ENCODE data around the gene GMEB2. TPM values are rescaled to one million over a fixed set of nuclear protein-coding genes. Genes with fewer than 3 reads are reported as not detected.

GMEB2 gene
- total RNA-seq, 2 experiments from 2014 or later: 20.5 to 21.6 TPM

Other genes with a start within 250 kb of the GMEB2 start
- under 1 TPM; 0.19 to 0.37 TPM for gene KCNQ2, start 154.4 kb downstream of the GMEB2 start, total RNA-seq
- gene EEF1A2, start 128.0 kb downstream of the GMEB2 start, total RNA-seq: under 1 TPM in 1 of 2 experiments, not detected in 1; 0.26 TPM
- 100 to 1,000 TPM; 242 to 248 TPM for gene PPDPF, start 106.3 kb downstream of the GMEB2 start, total RNA-seq
- under 1 TPM; 0.11 to 0.31 TPM for gene PTK6, start 89.7 kb downstream of the GMEB2 start, total RNA-seq
- not detected for gene SRMS, start 79.4 kb downstream of the GMEB2 start, total RNA-seq
- under 1 TPM; 0.48 to 0.55 TPM for gene FNDC11, start 72.9 kb downstream of the GMEB2 start, total RNA-seq
- gene HELZ2, start 52.9 kb downstream of the GMEB2 start, total RNA-seq: 100 to 1,000 TPM; 118 to 128 TPM
- 10 to 100 TPM; 42.1 to 45.6 TPM for gene STMN3, start 26.3 kb upstream of the GMEB2 start, total RNA-seq
- gene RTEL1, start 31.2 kb upstream of the GMEB2 start, total RNA-seq: 10 to 100 TPM; 41.3 to 41.5 TPM
- not detected for gene TNFRSF6B, start 69.6 kb upstream of the GMEB2 start, total RNA-seq
- gene ARFRP1, start 80.9 kb upstream of the GMEB2 start, total RNA-seq: 10 to 100 TPM; 68.8 to 73.1 TPM
- gene ZGPAT, start 80.9 kb upstream of the GMEB2 start, total RNA-seq: 10 to 100 TPM; 43.0 to 44.5 TPM
- 100 to 1,000 TPM; 144 to 159 TPM for gene LIME1, start 109.6 kb upstream of the GMEB2 start, total RNA-seq
- gene SLC2A4RG, start 112.7 kb upstream of the GMEB2 start, total RNA-seq: 100 to 1,000 TPM; 128 to 134 TPM
- under 1 TPM; 0.11 to 0.25 TPM for gene ZBTB46, start 204.2 kb upstream of the GMEB2 start, total RNA-seq
- gene ABHD16B, start 234.4 kb upstream of the GMEB2 start, total RNA-seq: not detected
- 10 to 100 TPM; 37.9 to 39.5 TPM for gene TPD52L2, start 238.2 kb upstream of the GMEB2 start, total RNA-seq

All from activated naive CD8-positive, alpha-beta T cell treated with anti-CD3 and anti-CD28 coated beads, Interleukin-2, amount 10 ng/mL, durations not matched to agents 7 days and 5 days (primary cell).